ENCODE results near the gene SLC38A8.

Gene SLC38A8

GRCh38 chr16:84014570-84015327 is 27.8 kb downstream of the SLC38A8 start:
- DNase-seq (ENCODE audit: low read depth), result no peak
- TF ChIP-seq CTCF (conservative IDR thresholded peaks at IDR 0.05; ENCODE audit: low read length), result no peak
- no peak overlapping the region for H3K4me3 ChIP-seq (ENCODE audit: low read length)

DNA sequence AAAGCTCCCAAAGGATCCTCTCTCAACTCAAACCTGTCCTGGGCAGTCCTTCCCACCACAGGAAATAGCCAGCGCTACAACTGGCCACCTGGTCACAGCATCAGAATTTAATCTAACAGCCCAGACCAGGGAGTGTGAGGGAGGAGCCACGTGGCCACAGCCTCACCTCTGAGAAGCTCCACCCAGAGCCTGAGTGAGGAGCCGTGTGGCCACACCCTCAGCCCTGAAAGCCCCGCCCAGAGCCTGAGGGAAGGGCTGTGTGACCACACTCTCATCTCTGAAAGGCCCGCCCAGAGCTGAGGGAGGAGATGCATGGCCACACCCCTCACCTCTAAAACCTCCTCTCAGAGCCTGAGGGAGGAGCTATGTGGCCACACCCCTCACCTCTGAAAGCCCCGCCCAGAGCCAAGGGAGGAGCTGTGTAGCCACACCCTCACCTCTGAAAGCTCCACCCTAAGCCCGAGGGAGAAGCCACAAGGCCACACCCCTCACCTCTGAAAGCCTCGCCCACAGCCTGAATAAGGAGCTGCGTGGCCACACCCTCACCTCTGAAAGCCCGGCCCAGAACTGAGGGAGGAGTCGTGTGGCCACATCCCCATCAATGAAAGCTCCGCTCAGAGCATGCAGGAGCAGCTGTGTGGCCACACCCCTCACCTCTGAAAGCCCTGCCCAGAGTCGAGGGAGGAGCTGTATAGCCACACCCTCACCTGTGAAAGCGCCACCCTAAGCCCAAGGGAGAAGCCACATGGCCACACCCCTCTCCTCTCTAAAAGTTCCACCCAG is 28.6 kb downstream of the SLC38A8 start:
- no peak for DNase-seq (ENCODE audit: low read depth)
- no peak for TF ChIP-seq CTCF (conservative IDR thresholded peaks at IDR 0.05; ENCODE audit: low read length)
- no peak overlapping the region for H3K4me3 ChIP-seq (ENCODE audit: low read length)

GRCh38 chr16:84009282-84009681 is 33.3 kb downstream of the SLC38A8 start:
- no peak for TF ChIP-seq CTCF (conservative IDR thresholded peaks at IDR 0.05; ENCODE audit: low read length)
- no peak overlapping the region for H3K4me3 ChIP-seq (ENCODE audit: low read length)
- DNase-seq (ENCODE audit: low read depth), result no peak

DNA sequence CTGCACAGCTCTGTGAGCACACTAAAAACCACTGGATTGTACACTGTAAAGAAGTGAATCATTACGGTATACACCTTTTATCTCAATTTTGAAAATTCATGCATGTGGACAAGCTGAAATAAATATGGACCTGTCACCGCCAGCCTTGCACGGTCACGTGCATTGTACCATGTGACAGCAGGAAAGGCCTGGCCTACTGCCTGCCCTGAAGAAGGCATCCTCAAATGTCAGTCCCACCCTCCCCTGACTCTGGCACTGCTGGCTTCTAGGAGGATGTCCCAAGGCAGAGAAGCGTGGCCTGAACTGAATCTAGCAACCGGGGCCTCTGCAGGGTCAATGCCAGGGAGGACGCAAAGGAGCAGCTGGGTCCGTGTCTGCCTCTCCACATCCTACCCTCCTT is 34.6 kb downstream of the SLC38A8 start:
- no peak overlapping the region for H3K4me3 ChIP-seq (ENCODE audit: low read length)
- no peak for DNase-seq (ENCODE audit: low read depth)
- TF ChIP-seq CTCF (conservative IDR thresholded peaks at IDR 0.05; ENCODE audit: low read length), result no peak

DNA sequence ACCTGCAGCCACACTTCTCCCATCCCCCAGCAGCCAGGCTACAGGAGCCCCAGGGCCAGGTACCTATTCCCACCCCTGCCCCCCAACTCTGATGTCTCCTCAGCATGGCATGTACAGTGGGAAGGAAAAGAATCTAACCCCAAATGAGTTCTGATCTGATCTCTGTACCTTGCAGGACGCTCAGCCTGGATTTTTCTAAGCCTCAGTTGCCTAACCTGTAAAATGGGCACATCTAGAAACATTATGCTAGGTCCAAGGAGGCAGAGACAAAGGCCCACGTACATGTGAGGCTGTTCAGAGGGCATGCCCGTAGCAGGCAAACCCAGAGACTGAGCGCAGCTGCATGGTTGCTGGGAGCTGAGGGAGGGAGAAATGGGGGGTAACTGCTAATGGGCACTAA is 35.1 kb downstream of the SLC38A8 start:
- DNase-seq (ENCODE audit: low read depth), result no peak
- TF ChIP-seq CTCF (conservative IDR thresholded peaks at IDR 0.05; ENCODE audit: low read length), result no peak
- H3K4me3 ChIP-seq (ENCODE audit: low read length), result no peak overlapping the region

DNA sequence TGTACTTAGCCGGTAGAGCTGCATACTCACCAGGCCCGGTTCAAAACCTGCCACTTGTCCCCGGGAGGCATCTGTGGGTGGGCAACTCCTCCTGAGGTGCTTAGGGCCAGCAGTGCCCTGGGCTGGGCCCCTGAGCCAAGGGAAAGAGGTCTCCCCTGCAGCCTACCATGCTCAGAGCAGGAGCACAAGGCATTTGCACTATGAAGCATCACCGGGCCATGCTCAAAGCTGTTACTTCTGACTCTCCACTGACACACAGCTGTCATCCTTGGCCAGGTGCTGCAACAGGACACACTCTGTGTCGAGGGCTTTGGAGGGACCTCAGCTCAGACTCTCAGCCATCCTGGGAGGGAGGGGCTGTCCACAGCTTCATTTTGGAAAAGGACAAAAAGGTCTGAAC is 37.2 kb downstream of the SLC38A8 start:
- no peak for DNase-seq (ENCODE audit: low read depth)
- TF ChIP-seq CTCF (conservative IDR thresholded peaks at IDR 0.05; ENCODE audit: low read length), result no peak
- H3K4me3 ChIP-seq (ENCODE audit: low read length), result no peak overlapping the region

DNA sequence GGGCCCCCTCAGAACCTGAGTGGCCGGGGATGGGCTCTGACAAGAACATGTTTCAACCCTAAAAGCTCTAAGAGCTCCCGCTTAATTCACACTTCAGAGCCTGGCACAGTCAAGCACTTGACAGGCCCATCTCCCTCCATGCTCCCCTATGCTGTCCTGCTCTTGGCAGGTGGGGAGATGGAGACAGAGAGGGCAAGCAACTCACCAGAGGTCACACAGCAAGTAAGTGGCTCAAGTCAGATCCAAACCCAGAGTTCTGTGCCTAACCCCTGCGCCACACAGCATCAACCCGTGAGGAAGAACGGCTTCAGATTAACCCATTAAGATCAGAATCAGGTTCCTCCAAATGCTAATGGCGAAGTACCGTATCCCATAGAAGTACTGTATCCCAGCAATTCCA is 38.2 kb downstream of the SLC38A8 start:
- TF ChIP-seq CTCF (conservative IDR thresholded peaks at IDR 0.05; ENCODE audit: low read length), result no peak
- no peak for DNase-seq (ENCODE audit: low read depth)
- H3K4me3 ChIP-seq (ENCODE audit: low read length), result no peak overlapping the region

Data from AG10803 (cell line).